T-helper 17 cell (primary cell): ENCODE measurements around the gene ZNF579. TPM values are rescaled to one million over a fixed set of nuclear protein-coding genes. Genes with fewer than 3 reads are reported as not detected.
"Not testable (repeated sequence)": the region's sequence is repeated elsewhere in the genome, so short reads cannot be mapped to it uniquely, and the experiment has no call there.

Experiments
- ATAC-seq: fragments of 150-1000 bp; cut with Tn5 transposase; 2 replicates; pipeline ENCODE4 v1.10.0; 2021; ENCODE audit warnings: mild to moderate bottlenecking, moderate library complexity
- DNase-seq, 3 donors: peaks; one replicate each; pipeline versions ENCODE4 v3.0.0 to v3.0.0-alpha.2; 2020 to 2021
- H3K9me3 ChIP-seq: one replicate; pipeline ENCODE4 v1.7.0; 2013; ENCODE audit warnings: low read length, mild to moderate bottlenecking; ENCODE audit not compliant: control insufficient read depth, poor library complexity, severe bottlenecking
- H3K27ac Mint-ChIP-seq: one replicate; pipeline ENCODE4 v1.8.0; 2022; ENCODE audit warnings: mild to moderate bottlenecking, moderate library complexity, mixed read lengths
- H3K27me3 Mint-ChIP-seq: one replicate; pipeline ENCODE4 v1.8.0; 2022; ENCODE audit warnings: mixed read lengths
- H3K36me3 Mint-ChIP-seq: one replicate; pipeline ENCODE4 v1.8.0; 2022; ENCODE audit warnings: low read depth, mixed read lengths
- H3K4me1 Mint-ChIP-seq: one replicate; pipeline ENCODE4 v1.8.0; 2022; ENCODE audit warnings: mild to moderate bottlenecking, mixed read lengths
- H3K4me3 Mint-ChIP-seq: one replicate; pipeline ENCODE4 v1.8.0; 2022; ENCODE audit warnings: mild to moderate bottlenecking, moderate library complexity, mixed read lengths
- total RNA-seq, 4 donors: library from RNA in 2 of 4; stranded (reverse) in 2 of 4; gene quantifications; one replicate each; pipeline ENCODE4 v1.2.3 and lab custom pipeline; 2022 to 2026

Gene ZNF579
- total RNA-seq, 2 donors from 2014 or later: 5.9 to 6.2 TPM

DNA sequence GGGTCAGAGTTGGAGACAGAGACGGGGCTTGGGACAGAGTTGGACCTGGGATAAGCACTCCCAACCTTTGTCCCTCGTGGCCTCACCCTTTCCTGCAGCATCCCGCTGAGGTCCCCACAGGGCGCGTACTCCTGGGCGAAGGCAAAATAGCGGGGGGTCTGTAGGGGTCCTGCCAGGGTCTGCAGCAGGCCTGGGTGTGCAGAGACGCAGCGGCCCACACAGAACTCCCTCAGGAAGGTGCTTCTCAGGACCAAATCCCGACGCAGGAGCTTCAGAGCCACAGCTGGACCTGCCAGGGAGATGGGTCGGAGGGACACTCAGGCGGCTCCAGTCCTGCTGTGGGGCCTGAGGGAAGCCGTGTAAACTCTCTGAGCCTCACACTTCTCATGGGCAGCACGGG is 36.6 kb downstream of the ZNF579 start:
- Mint-ChIP-seq H3K27me3 (peaks cover 28% of the 10 kb centered on the region), H3K27ac (no peak overlapping the region), H3K4me1 (no peaks in the 10 kb centered on the region), H3K36me3 (peaks cover 7% of the 10 kb centered on the region), H3K4me3 (no peak overlapping the region)
- DNase-seq: no peak
- H3K9me3 ChIP-seq: no peaks in the 10 kb centered on the region
- ATAC-seq: no peak

DNA sequence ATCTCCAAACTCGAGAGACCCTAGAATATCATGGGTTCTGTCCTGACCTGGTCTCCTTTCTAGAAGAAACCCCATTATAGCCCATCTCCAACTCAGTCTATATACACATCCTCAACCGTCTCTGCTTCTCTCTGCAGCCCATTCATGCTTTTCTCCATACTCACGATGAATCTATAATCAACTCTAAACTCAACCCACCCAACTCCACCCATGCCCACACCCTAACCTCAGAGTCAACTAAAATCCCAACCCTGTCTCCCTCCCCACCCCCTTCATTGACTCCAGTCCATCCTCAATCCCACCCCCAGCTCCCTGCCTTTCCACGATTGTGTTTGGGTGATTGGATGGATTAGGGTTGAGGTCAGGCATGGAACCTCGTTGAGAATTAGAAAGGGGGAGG is 37.1 kb downstream of the ZNF579 start:
- ATAC-seq: no peak

DNA sequence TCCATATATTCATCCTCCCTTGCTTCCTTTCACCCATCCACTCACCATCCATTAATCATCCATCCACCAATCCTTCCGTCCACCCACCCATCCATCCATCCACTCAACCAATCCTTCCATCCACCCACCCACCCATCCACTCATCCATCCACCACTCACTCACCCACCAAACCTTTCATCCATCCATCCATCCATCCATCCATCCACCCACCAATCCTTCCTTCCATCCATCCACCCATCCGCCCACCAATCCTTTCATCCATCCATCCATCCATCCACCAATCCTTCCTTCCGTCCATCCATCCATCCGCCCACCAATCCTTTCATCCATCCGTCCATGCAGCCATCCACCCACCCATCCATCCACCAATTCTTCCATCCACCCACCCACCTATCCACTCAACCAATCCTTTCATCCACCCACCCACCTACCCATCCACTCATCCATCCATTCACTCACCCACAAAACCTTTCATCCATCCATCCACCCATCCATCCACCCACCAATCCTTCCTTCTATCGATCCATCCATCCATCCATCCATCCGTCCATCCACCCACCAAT is 38.3 kb downstream of the ZNF579 start:
- ATAC-seq (no peak), DNase-seq (no peak)
- Mint-ChIP-seq H3K36me3 (peaks cover 6% of the 10 kb centered on the region), H3K27me3 (peaks cover 18% of the 10 kb centered on the region), H3K27ac (no peak overlapping the region), H3K4me1 (no peaks in the 10 kb centered on the region), H3K4me3 (no peak overlapping the region)
- no peaks in the 10 kb centered on the region for H3K9me3 ChIP-seq

More for the DNA sequence above, 37.1 kb downstream of the ZNF579 start:
- H3K4me3 Mint-ChIP-seq: no peak overlapping the region
- H3K9me3 ChIP-seq: no peaks in the 10 kb centered on the region
- H3K4me1 Mint-ChIP-seq: no peaks in the 10 kb centered on the region
- no peak for DNase-seq
- H3K36me3 Mint-ChIP-seq: peaks cover 7% of the 10 kb centered on the region
- no peak overlapping the region for H3K27ac Mint-ChIP-seq
- peaks cover 28% of the 10 kb centered on the region for H3K27me3 Mint-ChIP-seq

DNA sequence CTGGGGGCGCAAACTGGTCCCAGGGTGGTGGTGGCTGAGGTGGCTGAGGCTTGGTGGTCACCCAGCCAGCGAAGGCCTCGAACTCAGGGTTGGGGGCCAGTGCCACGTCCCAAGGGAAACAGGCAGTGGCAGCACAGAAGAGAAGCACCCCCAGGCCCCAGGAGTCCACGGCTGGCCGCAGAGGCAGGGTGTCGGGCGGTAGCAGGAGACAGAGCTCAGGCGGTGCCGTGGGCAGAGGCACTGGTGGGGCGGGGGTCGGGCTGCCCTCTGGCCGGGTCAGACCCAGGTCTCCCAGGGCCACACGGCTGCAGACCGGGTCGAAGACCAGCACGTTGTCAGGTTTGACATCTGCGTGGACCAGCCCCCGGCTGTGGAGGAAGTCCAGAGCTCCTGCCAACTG is 39.6 kb downstream of the ZNF579 start:
- H3K4me1 Mint-ChIP-seq: no peaks in the 10 kb centered on the region
- no peaks in the 10 kb centered on the region for H3K9me3 ChIP-seq
- H3K27me3 Mint-ChIP-seq: peaks cover 12% of the 10 kb centered on the region
- H3K4me3 Mint-ChIP-seq: no peak overlapping the region
- ATAC-seq (no peak), DNase-seq (no peak)
- no peak overlapping the region for H3K27ac Mint-ChIP-seq
- H3K36me3 Mint-ChIP-seq: peaks cover 4% of the 10 kb centered on the region

DNA sequence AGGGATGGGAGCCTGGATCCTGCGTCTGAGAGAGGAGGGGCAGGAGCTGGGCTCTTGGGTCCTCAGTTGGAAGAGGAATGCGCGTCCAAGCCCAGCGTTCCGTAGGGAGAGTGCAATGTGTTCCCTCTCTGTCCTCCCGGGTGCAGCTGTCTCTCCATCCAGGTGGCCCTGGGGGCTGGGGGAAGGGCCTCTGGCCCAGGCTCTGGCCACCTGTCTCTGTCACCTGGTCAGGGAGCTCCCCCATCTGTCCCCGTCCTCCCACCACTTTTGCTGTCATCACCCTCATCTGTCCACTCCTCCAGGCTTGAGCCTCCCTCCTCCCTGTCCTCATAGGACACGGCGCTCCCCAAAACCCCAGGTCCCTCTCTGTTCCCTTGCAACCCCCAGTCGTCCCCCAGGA is 40.0 kb downstream of the ZNF579 start:
- H3K4me3 Mint-ChIP-seq: no peak overlapping the region
- no peaks in the 10 kb centered on the region for H3K9me3 ChIP-seq
- peaks cover 1% of the 10 kb centered on the region for H3K36me3 Mint-ChIP-seq
- H3K27ac Mint-ChIP-seq: no peak overlapping the region
- H3K4me1 Mint-ChIP-seq: no peaks in the 10 kb centered on the region
- ATAC-seq (no peak), DNase-seq (no peak)
- H3K27me3 Mint-ChIP-seq: peaks cover 7% of the 10 kb centered on the region

DNA sequence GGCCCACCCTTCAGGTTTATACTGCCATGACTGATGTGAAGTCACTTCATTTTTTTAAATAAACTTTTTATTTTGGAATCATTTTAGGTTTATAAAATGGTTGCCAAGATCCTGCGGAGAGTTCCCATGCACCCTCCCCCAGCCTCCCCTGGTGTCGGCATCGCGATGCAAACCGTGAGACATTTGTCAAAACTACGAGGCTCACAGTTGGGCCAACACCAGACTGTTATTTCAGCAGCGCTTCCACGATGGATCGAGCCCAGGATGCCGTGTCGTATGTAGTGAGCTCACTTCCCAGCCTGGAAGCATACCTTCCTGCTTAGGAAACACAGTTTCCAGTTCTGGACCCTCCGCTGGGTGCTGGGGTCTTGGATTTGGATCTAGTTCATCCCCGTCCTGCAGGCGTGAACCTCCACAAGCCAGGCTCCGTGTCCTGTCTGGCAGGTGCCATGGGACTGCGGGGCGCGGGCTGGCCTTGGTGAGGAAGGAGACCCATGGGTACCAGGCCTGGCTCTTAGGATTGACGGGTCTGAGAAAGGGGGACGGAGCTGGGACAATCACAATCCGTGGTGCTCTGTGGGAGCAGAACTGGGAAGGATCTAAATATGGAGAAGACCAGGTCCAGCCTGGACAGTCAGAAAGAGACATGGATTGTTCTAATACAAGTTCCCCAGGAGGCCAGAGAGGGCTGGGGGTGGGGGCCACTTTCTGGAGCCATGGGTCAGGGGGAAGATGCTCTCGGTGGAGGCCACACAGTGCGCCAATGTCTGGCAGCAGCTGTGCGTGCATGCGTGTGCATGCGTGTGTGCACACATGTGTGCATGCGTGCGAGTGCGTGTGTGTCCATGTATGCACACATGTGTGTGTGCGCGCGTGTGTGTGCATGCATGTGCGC is 41.3 kb downstream of the ZNF579 start:
- no peaks in the 10 kb centered on the region for H3K27me3 Mint-ChIP-seq
- H3K27ac Mint-ChIP-seq: no peak overlapping the region
- ATAC-seq (no peak), DNase-seq (no peak)
- no peaks in the 10 kb centered on the region for H3K9me3 ChIP-seq
- H3K36me3 Mint-ChIP-seq: no peaks in the 10 kb centered on the region
- no peaks in the 10 kb centered on the region for H3K4me1 Mint-ChIP-seq
- H3K4me3 Mint-ChIP-seq: no peak overlapping the region

DNA sequence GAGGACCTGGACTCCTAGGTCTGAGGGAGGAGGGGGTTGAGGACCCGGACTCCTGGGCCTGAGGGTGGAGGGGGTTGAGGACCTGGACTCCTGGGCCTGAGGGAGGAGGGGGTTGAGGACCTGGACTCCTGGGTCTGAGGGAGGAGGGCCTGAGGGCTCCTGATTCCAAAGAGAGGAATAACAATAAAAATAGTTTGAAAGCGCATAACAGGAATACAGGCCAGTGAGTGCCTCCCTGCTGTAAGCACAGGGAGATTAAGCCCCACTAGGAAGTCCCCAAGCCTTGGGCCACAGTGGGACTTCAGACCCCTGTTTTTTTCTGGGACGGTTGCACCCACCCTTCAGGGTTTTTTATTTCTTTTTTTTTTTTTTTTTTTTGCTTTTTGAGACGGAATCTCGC is 42.5 kb downstream of the ZNF579 start:
- no peak for DNase-seq
- peaks cover 6% of the 10 kb centered on the region for H3K27me3 Mint-ChIP-seq
- ATAC-seq: no peak
- H3K4me1 Mint-ChIP-seq: no peaks in the 10 kb centered on the region
- no peaks in the 10 kb centered on the region for H3K9me3 ChIP-seq
- H3K4me3 Mint-ChIP-seq: no peak overlapping the region
- no peak overlapping the region for H3K27ac Mint-ChIP-seq
- no peaks in the 10 kb centered on the region for H3K36me3 Mint-ChIP-seq

DNA sequence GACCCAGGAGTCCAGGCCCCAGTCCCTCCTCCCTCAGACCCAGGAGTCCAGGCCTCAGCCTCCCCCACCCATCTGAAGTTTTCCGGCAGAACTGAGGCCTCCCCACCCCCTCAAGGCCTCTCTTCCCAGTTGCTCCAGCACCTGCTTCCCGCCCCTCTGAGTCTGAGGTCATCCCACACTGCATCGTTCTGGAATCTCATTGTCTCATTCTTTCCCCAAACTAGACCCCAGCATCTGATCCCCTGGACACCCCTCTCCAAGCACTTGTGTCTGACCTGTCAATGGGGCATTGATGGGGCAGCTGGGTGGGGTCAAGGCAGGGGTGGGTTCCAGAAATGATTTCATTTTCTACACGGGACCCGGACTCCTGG is 42.9 kb downstream of the ZNF579 start:
- H3K9me3 ChIP-seq: no peaks in the 10 kb centered on the region
- no peak overlapping the region for H3K27ac Mint-ChIP-seq
- H3K36me3 Mint-ChIP-seq: no peaks in the 10 kb centered on the region
- ATAC-seq (no peak), DNase-seq (no peak)
- H3K27me3 Mint-ChIP-seq: peaks cover 6% of the 10 kb centered on the region
- H3K4me1 Mint-ChIP-seq: no peaks in the 10 kb centered on the region
- H3K4me3 Mint-ChIP-seq: no peak overlapping the region

DNA sequence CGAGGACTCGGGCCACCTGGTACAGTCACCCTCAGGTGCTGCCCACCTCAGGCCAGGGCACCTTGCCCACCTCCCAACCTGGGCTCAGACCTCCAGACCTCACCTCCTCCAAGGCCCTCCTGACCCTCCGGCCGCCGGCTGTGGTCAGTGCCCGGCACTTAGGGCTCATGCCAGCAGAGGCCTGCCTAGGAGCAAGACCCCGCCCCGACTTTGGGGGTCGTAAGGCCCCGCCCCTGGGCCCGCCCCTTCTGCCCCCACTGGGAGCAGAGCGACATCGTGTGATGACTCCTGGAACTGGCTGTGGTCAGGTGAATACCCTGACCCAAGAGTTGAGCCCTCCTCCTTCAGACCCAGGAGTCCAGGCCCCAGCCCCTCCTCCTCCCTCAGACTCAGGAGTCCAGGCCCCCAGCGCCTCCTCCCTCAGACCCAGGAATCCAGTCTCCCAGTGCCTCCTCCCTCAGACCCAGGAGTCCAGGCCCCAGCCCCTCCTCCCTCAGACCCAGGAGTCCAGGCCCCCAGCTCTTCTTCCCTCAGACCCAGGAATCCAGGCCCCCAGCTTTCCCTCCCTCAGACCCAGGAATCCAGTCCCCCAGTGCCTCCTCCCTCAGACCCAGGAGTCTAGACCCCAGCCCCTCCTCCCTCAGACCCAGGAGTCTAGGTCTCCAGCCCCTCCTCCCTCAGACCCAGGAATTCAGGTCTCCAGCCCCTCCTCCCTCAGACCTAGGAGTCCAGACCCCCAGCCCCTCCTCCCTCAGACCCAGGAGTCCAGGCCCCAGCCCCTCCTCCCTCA is 43.5 kb downstream of the ZNF579 start, which contains the start of gene SBK2:
Gene SBK2, minus strand, starts transcription at position 183 of the 790 bp plus-strand sequence. CDS start 839 bp downstream, outside the sequence.
- DNase-seq (no peak), ATAC-seq (no peak)
- Mint-ChIP-seq H3K36me3 (no peaks in the 10 kb centered on the region), H3K4me3 (no peak within 1 kb of the TSS), H3K27me3 (peaks cover 6% of the 10 kb centered on the region), H3K4me1 (no peaks in the 10 kb centered on the region), H3K27ac (no peak within 1 kb of the TSS)
- H3K9me3 ChIP-seq: no peaks in the 10 kb centered on the region

DNA sequence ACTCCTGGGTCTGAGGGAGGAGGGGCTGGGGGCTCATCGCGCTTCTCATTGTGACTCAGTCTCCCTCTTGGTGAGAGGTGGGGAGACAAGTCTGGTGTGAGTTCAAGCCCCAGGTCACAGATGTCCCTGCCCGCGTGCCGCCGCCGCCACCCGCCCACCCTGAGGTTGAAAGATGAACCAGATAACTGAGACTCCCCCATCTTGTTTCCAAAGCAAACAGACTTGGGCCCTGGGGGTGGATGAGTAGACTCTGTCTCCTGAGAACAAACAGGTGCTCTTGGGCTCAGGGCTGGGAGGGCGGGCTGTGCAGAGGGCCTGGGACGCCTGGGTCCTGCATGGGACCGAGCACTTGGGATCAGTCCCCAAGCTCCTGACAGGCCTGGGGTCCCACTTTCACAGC is 44.3 kb downstream of the ZNF579 start:
- DNase-seq: no peak
- H3K36me3 Mint-ChIP-seq: no peaks in the 10 kb centered on the region
- H3K4me3 Mint-ChIP-seq: no peak overlapping the region
- no peaks in the 10 kb centered on the region for H3K9me3 ChIP-seq
- peaks cover 6% of the 10 kb centered on the region for H3K27me3 Mint-ChIP-seq
- H3K27ac Mint-ChIP-seq: no peak overlapping the region
- H3K4me1 Mint-ChIP-seq: no peaks in the 10 kb centered on the region
- ATAC-seq: no peak

DNA sequence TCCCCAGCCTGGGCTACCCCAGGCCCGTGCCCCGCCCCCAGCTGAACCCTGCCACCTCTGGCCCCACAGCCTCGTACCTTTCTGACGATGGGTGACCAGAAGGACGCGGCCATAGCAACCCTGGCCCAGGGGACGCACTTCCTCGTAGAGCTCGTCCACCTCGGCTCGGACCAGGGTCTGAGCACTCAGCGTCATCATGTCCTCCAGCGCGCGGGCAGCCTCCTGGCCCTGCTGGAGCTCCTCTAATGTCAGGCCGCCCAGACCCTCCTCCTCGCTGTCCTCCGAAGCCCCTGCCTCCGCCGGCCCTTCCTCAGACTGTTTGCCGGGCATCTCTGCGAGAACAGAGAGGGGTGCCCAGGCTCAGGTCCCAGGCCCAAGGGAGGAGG is 44.7 kb downstream of the ZNF579 start:
- ATAC-seq (no peak), DNase-seq (no peak)
- no peak overlapping the region for H3K27ac Mint-ChIP-seq
- H3K36me3 Mint-ChIP-seq: no peaks in the 10 kb centered on the region
- H3K27me3 Mint-ChIP-seq: peaks cover 6% of the 10 kb centered on the region
- no peaks in the 10 kb centered on the region for H3K4me1 Mint-ChIP-seq
- H3K9me3 ChIP-seq: no peaks in the 10 kb centered on the region
- no peak overlapping the region for H3K4me3 Mint-ChIP-seq

DNA sequence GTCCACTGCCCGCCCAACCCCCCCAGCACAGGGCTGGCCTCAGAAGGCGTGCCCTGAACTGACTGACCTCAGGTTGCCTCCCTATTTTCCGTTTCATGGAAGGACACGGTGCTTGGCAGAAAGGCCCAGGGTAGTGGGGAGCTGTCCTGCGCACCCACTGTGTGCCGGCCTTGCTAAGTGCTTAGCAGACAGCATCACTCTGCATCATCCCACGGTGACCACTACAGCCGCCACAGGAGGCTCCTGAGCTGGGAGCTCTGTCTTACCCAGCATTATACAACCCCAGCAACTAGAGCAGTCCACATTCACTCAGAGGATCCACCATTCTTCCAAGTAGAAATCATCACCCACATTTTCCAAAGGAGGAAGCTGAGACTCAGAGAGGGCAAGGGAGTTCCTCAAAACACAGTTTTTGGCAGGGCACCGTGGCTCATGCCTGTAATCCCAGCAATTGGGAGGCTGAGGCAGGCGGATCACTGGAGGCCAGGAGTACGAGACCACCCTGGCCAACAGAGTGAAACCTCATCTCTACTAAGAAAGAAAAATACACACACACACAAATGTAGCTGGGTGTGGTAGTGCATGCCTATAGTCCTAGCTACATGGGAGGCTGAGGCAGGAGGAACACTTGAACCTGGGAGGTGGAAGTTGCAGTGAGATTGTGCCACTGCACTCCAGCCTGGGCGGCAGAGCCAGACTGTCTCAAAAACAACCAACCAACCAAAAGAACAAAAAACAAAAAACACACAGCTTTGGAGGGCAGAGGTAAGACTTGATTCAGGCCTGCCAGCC is 45.3 kb downstream of the ZNF579 start:
- H3K27ac Mint-ChIP-seq: no peak overlapping the region
- H3K36me3 Mint-ChIP-seq: no peaks in the 10 kb centered on the region
- no peaks in the 10 kb centered on the region for H3K4me1 Mint-ChIP-seq
- no peaks in the 10 kb centered on the region for H3K9me3 ChIP-seq
- H3K4me3 Mint-ChIP-seq: no peak overlapping the region
- DNase-seq: no peak
- peaks cover 6% of the 10 kb centered on the region for H3K27me3 Mint-ChIP-seq
- no peak for ATAC-seq

DNA sequence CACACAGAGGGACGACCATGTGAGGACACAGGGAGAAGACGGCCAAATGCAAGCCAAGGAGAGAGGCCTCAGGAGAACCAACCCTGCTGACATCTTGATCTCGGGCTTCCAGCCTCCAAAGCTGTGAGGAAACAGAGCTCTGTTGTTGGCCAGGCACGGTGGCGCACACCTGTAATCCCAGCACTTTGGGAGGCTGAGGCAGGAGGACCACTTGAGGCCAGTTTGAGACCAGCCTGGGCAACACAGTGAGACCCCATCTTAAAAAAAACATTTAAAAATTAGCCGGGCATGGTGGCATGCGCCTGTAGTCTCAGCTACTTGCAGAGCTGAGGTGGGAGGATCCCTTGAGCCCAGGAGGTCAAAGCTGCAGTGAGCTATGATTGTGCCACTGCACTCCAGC is 46.4 kb downstream of the ZNF579 start:
- not testable (repeated sequence) for ATAC-seq, H3K27ac Mint-ChIP-seq, H3K4me1 Mint-ChIP-seq

More for the DNA sequence above, 46.4 kb downstream of the ZNF579 start:
- not testable (repeated sequence) for H3K9me3 ChIP-seq, H3K36me3 Mint-ChIP-seq, DNase-seq, H3K4me3 Mint-ChIP-seq, H3K27me3 Mint-ChIP-seq
